ENCODE measurements around the gene FAM90A1.
"Not testable (repeated sequence)": the region's sequence is repeated elsewhere in the genome, so short reads cannot be mapped to it uniquely, and the experiment has no call there.

Gene FAM90A1

GRCh38 chr12:8233300-8233855, 6.0 kb upstream of the FAM90A1 start:
- DNase-seq, result not testable (repeated sequence)

- peak; percentile 72 for DNase-seq
Observed at GRCh38 chr12:8231666-8232608, 4.5 kb upstream of the FAM90A1 start.

- DNase-seq, result not testable (repeated sequence)
Observed at GRCh38 chr12:8231049-8231448, 3.6 kb upstream of the FAM90A1 start.

- DNase-seq, result not testable (repeated sequence)
Observed at GRCh38 chr12:8229486-8229885, 2.1 kb upstream of the FAM90A1 start.

GRCh38 chr12:8228607-8229006, 1.2 kb upstream of the FAM90A1 start:
- not testable (repeated sequence) for DNase-seq

GRCh38 chr12:8227732-8228077, 287 bp upstream of the FAM90A1 start:
- DNase-seq, result not testable (repeated sequence)

- no peak for DNase-seq
Observed at GRCh38 chr12:8226355-8226754, 1.1 kb downstream of the FAM90A1 start.

GRCh38 chr12:8224782-8225181, 2.6 kb downstream of the FAM90A1 start:
- not testable (repeated sequence) for DNase-seq

- DNase-seq, result not testable (repeated sequence)
Observed at GRCh38 chr12:8223646-8224045, 3.8 kb downstream of the FAM90A1 start.

- not testable (repeated sequence) for DNase-seq
Observed at GRCh38 chr12:8222303-8222702, 5.1 kb downstream of the FAM90A1 start.

- not testable (repeated sequence) for DNase-seq
Observed at GRCh38 chr12:8221844-8222243, 5.6 kb downstream of the FAM90A1 start.

GRCh38 chr12:8221375-8221774, 6.0 kb downstream of the FAM90A1 start:
- DNase-seq, result not testable (repeated sequence)

GRCh38 chr12:8218711-8219382, 8.6 kb downstream of the FAM90A1 start:
- DNase-seq, result not testable (repeated sequence)

GRCh38 chr12:8197685-8198308, 29.6 kb downstream of the FAM90A1 start:
- DNase-seq, result not testable (repeated sequence)

- not testable (repeated sequence) for DNase-seq
Observed at GRCh38 chr12:8188088-8188487, 39.3 kb downstream of the FAM90A1 start.

- not testable (repeated sequence) for DNase-seq
Observed at GRCh38 chr12:8184206-8184605, 43.2 kb downstream of the FAM90A1 start.

- not testable (repeated sequence) for DNase-seq
Observed at GRCh38 chr12:8183346-8183745, 44.1 kb downstream of the FAM90A1 start.

- not testable (repeated sequence) for DNase-seq
Observed at GRCh38 chr12:8182923-8183322, 44.5 kb downstream of the FAM90A1 start.

- not testable (repeated sequence) for DNase-seq
Observed at GRCh38 chr12:8181271-8181670, 46.1 kb downstream of the FAM90A1 start.

GRCh38 chr12:8179989-8180585, 47.3 kb downstream of the FAM90A1 start:
- peak; percentile 83 for DNase-seq

- not testable (repeated sequence) for DNase-seq
Observed at GRCh38 chr12:8172911-8173310, 54.5 kb downstream of the FAM90A1 start.
